Activated CD4-positive, alpha-beta T cell treated with anti-CD3 and anti-CD28 coated beads for 24 hours (primary cell): Measurements from ENCODE around the gene CDH3.

ENCODE experiments used
- DNase-seq, 2 donors: peaks; one replicate each; pipeline ENCODE4 v3.0.0-alpha.2; 2020; ENCODE audit warnings: low read depth in 2 of 2

Gene CDH3

DNA sequence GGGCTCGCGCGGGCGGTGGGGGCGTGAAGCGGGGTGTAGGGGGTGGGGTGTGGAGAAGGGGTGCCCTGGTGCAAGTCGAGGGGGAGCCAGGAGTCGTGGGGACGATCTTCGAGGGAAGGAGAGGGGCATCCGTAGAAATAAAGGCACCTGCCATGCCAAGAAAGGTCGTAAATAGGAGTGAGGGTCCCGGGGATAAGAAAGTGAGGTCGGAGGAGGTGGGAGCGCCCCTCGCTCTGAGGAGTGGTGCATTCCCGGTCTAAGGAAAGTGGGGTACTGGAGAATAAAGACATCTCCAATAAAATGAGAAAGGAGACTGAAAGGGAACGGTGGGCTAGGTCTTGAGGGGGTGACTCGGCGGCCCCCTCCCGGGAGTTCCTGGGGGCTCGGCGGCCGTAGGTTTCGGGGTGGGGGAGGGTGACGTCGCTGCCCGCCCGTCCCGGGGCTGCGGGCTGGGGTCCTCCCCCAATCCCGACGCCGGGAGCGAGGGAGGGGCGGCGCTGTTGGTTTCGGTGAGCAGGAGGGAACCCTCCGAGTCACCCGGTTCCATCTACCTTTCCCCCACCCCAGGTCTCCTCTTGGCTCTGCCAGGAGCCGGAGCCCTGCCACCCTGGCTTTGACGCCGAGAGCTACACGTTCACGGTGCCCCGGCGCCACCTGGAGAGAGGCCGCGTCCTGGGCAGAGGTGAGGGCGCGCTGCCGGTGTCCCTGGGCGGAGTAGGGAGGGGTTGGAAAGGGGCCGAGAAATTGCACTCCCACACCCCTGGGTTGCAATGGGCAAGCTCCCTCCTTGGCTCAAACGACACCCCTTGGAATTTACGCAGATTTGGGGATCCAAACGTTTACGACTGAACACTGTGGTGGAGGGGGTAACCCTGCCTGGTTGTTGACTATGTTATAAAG, 92.9 kb downstream of the CDH3 start:
- no peak for DNase-seq

DNA sequence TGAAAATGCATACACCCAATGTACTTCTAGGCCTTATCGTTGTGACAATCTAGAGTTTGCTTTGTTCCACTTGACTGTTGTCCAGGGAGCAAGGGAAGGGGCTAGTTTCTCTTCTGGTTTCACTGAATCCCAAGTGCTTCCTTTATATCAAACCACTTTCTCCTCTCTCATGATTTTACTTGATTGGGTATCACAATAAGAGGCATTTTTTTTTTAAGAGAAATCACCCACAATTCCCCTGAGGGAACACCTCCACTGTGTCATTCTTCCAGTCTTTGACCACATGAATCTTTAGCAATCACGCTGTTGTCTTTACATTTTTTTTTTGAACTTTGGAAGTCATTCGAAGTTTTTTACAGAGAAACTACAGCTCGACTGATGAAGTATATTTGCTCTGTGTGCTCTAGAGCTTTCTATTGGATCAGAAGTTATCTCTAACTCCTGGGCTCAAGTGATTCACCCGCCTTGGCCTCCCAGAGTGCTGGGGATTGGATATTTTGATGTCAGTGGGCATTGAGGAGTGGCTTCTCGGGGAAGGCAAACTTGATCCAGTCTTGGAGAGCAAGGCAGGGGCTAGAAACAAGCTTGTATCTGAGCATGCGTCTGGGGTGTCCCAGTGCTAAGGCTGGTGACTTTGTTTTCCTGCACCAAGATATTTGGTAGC, 95.0 kb downstream of the CDH3 start:
- DNase-seq, result no peak

DNA sequence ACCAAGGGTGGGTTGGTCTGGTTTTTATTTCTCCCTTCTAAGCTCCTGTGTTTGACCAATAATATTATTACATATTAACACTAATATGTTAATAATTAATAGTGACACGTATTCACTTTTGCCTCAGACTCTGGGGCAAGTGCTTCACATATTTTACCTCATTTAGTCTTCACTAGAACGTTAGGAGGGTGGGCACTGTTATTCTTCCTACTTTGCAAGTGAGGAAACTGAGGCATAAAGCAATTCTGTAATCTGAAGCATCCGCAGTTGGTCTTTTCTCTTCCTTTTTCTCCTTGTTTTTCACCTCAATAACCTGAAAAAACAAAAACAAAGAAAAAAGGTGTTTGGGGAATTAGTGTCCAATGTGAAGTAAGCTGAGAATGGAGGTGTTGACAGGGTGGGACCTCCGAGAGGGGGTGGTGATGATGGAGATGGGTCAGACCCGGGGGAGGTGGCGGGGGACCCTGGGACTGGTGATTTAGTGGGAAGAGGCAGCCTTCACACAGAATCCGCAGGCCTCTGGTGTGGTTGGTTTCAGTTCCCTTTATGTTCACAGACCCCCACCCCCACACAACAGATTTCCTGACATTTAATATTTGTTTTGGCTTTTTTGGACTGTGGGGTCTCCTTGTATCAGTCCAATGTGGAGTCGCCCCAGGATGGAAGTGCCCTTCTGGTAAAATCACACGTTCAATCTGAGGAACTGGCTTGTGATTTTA, 95.7 kb downstream of the CDH3 start:
- DNase-seq, result no peak

DNA sequence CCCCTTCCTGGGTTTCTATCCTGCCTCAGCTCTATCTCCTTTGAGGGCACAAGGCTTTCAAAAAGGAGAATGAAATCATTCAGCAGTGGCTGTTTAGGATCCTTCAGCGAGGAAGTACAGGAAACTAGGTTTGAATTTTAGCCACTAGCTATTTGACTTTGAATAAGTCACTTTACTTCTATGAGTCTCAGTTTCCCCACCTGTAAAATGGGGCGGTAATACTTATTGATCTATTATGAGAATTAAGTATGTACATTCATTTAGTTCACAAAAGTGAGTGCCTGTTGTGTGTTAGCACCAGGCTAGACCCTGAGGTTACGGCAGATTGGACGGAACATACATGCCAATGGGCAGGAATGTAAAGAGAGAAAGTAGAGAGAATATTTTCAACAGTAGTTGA, 98.6 kb downstream of the CDH3 start:
- no peak for DNase-seq

- no peak for DNase-seq
Measured at GRCh38 chr16:68744744-68745280, 99.7 kb downstream of the CDH3 start.

DNA sequence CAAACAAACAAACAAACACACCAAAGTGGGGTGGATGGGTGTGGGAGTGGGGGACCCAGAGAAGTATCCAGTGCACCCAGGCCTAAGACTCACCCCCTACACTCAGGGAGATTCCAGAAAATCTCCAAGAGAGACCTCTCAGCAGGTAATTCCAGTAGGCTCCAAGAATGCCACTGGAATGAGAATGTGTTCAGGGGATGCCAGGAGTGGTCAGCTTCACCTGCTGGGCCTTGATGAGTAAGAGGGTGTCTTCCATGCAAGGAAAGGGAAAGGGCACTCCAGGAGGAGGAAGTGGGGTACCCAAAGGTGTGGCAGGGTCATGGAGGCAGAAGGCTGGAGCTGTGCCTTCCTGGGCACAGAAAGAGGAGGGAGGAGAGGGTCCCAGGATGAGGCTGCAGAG, 101.8 kb downstream of the CDH3 start:
- no peak for DNase-seq

DNA sequence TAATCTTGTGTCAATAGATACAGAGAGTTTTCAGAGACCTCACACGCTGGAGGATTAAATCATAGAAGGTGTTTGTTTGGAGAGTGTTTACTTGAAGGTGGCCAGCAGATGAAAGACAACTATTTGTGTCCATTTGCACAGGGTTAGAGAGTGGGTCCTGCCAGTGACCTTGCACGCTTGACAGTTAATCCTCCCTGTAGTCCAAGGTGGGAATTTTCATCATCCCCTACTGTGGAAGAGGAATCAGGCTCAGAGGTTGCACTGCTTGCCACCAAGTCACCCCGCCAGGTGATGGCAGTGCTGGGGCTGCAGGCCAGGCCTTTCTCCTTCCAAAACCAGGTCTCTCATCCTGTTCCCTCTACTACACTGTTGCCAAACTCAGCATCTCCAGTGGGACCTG, 104.3 kb downstream of the CDH3 start:
- no peak for DNase-seq
